Neural progenitor cell (in vitro differentiated cells): ENCODE data around the gene ANO3.

Experiments used
- CTCF ChIP-seq: fragments of 200-600 bp; sonication (generic); IDR thresholded peaks from 2 replicates; pipeline ENCODE4 v1.5.1; 2017; ENCODE audit warnings: antibody characterized with exemption, mild to moderate bottlenecking
- EZH2 ChIP-seq: fragments of 200-600 bp; sonication (generic); IDR thresholded peaks from 2 replicates; pipeline ENCODE4 v1.6.1; 2017; ENCODE audit warnings: antibody characterized with exemption, mild to moderate bottlenecking, moderate library complexity
- EZH2phosphoT487 ChIP-seq: fragments of 200-600 bp; sonication (generic); IDR thresholded peaks from 2 replicates; pipeline ENCODE4 v1.6.1; 2017; ENCODE audit warnings: antibody characterized with exemption

GRCh38 chr11:26580929-26581328, 249.0 kb downstream of the ANO3 start:
- no peak for TF ChIP-seq CTCF
- no peak for TF ChIP-seq EZH2phosphoT487
- TF ChIP-seq EZH2: no peak
